ENCODE data around the gene CSF3R.

CSF3R gene

DNA sequence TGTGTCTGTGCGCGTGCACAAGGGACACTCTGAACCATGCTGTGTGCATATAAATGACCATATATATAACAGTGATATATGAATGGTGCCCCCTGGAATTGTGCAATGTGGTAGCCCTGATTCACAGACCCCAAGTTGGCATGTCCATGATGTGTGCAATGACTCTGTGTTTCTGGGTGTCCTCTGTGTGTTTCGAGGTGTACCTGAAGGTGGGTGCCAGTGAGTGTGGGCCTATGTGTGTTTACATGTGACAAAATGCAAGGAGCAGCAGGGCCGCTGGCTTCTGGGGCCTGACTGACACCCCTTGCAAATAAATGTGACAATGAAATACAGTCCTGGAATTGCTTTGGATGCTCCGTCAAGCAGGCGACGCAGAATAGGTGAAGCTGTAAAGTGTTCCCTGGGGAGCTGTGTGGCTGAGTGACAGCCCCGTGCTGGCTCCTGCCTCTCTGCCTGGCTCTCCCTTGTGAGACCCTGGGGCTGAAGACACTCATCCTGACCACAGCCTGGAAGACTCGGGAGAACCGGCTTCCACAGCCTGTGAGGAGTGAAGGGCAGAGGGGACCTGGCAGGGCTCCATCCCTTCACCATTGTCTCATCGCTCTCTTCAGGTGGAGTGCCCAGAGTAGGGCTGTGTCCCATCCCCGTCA is 38.2 kb upstream of the CSF3R start:
- H3K4me3 ChIP-seq (ENCODE audit: low read depth, low read length): no peak overlapping the region
- no peak for TF ChIP-seq CTCF (IDR thresholded peaks at IDR 0.05; ENCODE audit: borderline replicate concordance, insufficient read depth, low read depth, low read length)

GRCh38 chr1:36520056-36520455 is 37.3 kb upstream of the CSF3R start:
- no peak for TF ChIP-seq CTCF (IDR thresholded peaks at IDR 0.05; ENCODE audit: borderline replicate concordance, insufficient read depth, low read depth, low read length)
- H3K4me3 ChIP-seq (ENCODE audit: low read depth, low read length): no peak overlapping the region

- no peak for TF ChIP-seq CTCF (IDR thresholded peaks at IDR 0.05; ENCODE audit: borderline replicate concordance, insufficient read depth, low read depth, low read length)
These were observed 34.5 kb upstream of the CSF3R start for GRCh38 chr1:36517011-36517771.

DNA sequence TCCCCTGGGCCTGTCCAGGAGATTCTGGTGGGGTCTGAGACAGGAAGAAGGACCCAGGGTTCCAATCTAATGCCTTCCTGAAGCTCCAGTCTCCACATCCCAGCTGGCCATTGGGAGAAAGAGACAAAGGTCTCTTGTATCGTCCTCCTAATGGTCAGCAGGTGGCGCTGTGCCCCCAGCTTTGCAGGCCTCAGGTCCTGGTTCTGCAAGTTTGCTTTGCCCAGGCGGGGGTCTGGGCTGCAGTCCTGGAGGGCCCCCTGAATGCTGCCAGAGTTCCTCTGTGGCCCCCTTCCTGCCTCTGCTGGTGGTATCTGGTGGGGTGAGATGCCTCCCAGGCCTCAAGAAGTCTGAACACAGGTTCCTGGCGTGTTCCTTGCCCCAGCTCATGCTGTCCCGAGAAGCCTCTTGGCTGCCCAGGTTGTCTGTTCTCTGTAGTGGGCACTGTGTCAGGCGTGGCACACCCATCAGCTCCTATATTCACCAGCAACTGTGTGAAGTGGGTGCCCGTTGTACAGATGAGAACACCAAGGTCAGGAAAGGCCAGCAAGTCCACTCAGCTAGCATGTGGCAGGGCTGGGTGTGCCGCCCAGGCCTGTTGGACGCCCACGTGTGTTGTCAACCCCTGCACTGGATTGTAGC is 33.8 kb upstream of the CSF3R start:
- H3K4me3 ChIP-seq (ENCODE audit: low read depth, low read length): no peak overlapping the region

More at GRCh38 chr1:36517011-36517771, 34.5 kb upstream of the CSF3R start:
- no peak overlapping the region for H3K4me3 ChIP-seq (ENCODE audit: low read depth, low read length)

DNA sequence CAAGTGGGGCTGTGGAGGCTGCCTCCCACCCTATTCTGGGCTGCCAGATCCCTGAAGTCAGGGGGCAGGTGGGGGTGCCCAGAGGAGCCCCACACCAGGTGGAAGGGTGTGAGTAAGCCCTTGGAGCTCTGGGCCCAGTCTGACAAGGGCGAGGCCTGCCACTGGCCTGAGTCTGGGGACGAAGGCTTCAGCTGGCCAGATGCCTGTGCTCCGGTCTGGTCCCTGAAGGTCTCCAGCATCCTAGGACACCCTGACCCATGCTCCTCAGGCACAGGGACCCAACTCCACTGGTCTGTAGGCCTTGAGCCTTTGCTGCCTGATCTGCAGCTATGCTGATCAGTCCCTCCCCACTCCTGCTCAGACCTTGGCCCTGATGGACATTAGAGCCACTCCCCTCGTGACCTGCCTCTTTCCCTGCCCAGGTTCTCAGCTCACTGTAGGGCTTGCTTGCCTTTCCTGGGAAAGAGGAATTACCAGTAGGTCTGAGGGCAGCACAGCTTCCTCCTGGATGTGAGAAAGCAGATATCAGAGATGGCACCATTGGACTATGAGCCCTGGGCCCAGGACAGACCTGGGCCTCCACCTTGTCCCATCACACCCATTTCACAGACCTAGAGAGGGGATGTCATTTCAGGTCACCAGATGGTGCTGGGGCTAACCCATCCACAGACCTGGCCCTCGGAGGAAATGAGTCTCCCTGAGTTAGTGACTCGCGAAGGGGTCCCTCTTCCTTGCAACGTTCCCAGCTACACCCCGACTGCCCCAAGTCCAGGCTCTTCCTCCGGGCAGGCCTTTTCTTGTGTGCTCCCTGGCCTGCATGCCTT is 32.8 kb upstream of the CSF3R start:
- H3K4me3 ChIP-seq (ENCODE audit: low read depth, low read length): no peak overlapping the region
- no peak for TF ChIP-seq CTCF (IDR thresholded peaks at IDR 0.05; ENCODE audit: borderline replicate concordance, insufficient read depth, low read depth, low read length)

More for the DNA sequence above, 33.8 kb upstream of the CSF3R start:
- peak; percentile 91 for TF ChIP-seq CTCF (IDR thresholded peaks at IDR 0.05; ENCODE audit: borderline replicate concordance, insufficient read depth, low read depth, low read length)

- H3K4me3 ChIP-seq (ENCODE audit: low read depth, low read length): no peak overlapping the region
- TF ChIP-seq CTCF (IDR thresholded peaks at IDR 0.05; ENCODE audit: borderline replicate concordance, insufficient read depth, low read depth, low read length): no peak
These were observed 31.8 kb upstream of the CSF3R start for GRCh38 chr1:36514501-36514900.

All from GM12875 (cell line).